ENCODE measurements around the gene LRG1. TPM values are rescaled to one million over a fixed set of nuclear protein-coding genes. Genes with fewer than 3 reads are reported as not detected.

LRG1 gene
- total and polyA plus RNA-seq, 2 experiments from 2014 or later: 0.21 to 0.45 TPM

DNA sequence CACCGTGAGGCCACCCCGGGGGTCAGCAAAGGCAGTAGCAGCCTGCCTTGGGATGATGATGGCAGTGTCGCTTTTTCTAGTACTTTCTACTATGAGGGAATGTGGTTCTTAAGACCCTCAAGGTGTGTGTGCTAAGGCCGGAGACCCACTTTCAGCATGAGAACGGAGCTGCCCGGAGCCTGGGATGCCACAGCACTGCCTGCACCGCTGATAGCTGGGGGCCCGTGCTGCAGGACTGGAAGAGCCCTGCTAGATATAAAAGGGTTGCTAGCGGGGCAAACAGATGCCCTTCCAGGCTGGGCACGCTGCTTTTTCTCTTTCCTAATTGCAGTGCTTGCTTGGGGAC lies 36.0 kb downstream of the LRG1 start:
- Histone ChIP-seq H3K4me3 (no peak overlapping the region), H3K9me2 (ENCODE audit: insufficient read depth) (no peaks in the 10 kb centered on the region), H3K4me1 (ENCODE audit: insufficient read depth) (no peaks in the 10 kb centered on the region), H3K36me3 (ENCODE audit: insufficient read depth) (peaks cover 5% of the 10 kb centered on the region; the same call in 1 of the 2 replicates), H3F3A (replicated peaks; ENCODE audit: low read depth) (no peaks in the 10 kb centered on the region), H3K79me2 (replicated peaks; ENCODE audit: insufficient read depth) (no peaks in the 10 kb centered on the region), H3K27ac (ENCODE audit: low read depth) (no peak overlapping the region), H2AFZ (no peak overlapping the region), H3K4me2 (no peak overlapping the region), H3K27me3 (ENCODE audit: insufficient read depth) (0 out of 2 replicates have a peak, but pooled peaks cover 2% of the 10 kb centered on the region), H4K20me1 (replicated peaks; ENCODE audit: insufficient read depth) (no peaks in the 10 kb centered on the region; the same call in none of the 2 replicates)
- H3K9me3 Mint-ChIP-seq: no peaks in the 10 kb centered on the region
- no peak for DNase-seq (ENCODE audit: low spot score)
- H3K27me3 Mint-ChIP-seq (ENCODE audit: insufficient read depth, low read depth, poor library complexity): peaks cover 15% of the 10 kb centered on the region
- ATAC-seq: no peak
- peaks cover 18% of the 10 kb centered on the region for H3K36me3 Mint-ChIP-seq (ENCODE audit: low read depth)
- no peak overlapping the region for H3K27ac Mint-ChIP-seq
- no peaks in the 10 kb centered on the region for H3K4me1 Mint-ChIP-seq
- H3K4me3 Mint-ChIP-seq: no peak overlapping the region
- TF ChIP-seq, protein P1, sequence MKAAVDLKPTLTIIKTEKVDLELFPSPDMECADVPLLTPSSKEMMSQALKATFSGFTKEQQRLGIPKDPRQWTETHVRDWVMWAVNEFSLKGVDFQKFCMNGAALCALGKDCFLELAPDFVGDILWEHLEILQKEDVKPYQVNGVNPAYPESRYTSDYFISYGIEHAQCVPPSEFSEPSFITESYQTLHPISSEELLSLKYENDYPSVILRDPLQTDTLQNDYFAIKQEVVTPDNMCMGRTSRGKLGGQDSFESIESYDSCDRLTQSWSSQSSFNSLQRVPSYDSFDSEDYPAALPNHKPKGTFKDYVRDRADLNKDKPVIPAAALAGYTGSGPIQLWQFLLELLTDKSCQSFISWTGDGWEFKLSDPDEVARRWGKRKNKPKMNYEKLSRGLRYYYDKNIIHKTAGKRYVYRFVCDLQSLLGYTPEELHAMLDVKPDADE (IDR thresholded peaks at IDR 0.05): no peak
- TF ChIP-seq JUNB (IDR thresholded peaks at IDR 0.05; ENCODE audit: unreplicated experiment) (no peak), ZNF114 (CRISPR knock-in tag; IDR thresholded peaks at IDR 0.05) (no peak)

DNA sequence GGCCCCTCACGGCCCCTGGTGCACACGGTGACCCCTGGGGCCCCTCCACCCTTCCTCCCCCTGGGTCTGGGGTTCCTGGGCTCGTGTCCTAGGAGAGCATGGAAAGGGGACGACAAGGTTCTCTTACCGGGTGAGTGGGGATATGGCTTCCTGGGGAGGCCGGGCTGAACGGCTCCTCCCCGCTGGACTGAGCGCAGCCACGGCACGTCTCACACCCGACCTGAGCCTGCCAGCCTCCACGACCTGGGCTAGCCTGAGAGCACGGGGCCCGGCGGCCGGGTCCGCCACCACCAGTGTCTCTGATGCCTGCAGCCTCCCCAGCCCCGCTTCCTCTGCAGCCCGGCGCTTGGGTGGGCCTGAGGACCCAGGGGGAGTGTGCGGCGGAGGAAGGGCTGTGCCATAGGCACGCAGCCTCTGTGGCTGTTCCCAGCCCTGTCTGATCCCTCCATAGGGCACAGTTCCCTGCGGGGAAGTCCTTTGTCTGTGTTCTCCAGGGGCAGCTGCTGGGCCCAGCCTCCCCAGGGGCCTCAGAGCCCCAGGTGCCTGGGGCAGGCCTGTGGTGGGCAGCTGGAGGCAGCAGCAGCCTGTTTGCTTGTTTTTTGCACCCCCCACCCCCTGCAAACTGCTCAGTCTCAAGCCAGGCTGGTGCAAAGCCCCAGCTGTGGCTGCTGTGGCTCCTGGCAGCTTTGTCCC lies 36.6 kb downstream of the LRG1 start:
- DNase-seq (ENCODE audit: low spot score) (no peak), ATAC-seq (no peak)
- Histone ChIP-seq H3K4me2 (no peak overlapping the region), H2AFZ (no peak overlapping the region), H3K9me2 (ENCODE audit: insufficient read depth) (no peaks in the 10 kb centered on the region), H3K36me3 (ENCODE audit: insufficient read depth) (peaks cover 5% of the 10 kb centered on the region; the same call in 1 of the 2 replicates), H3K27me3 (ENCODE audit: insufficient read depth) (no peaks in the 10 kb centered on the region), H3K4me3 (no peak overlapping the region), H4K20me1 (replicated peaks; ENCODE audit: insufficient read depth) (no peaks in the 10 kb centered on the region; the same call in none of the 2 replicates), H3F3A (replicated peaks; ENCODE audit: low read depth) (no peaks in the 10 kb centered on the region), H3K27ac (ENCODE audit: low read depth) (no peak overlapping the region), H3K4me1 (ENCODE audit: insufficient read depth) (no peaks in the 10 kb centered on the region), H3K79me2 (replicated peaks; ENCODE audit: insufficient read depth) (no peaks in the 10 kb centered on the region)
- peaks cover 15% of the 10 kb centered on the region for H3K27me3 Mint-ChIP-seq (ENCODE audit: insufficient read depth, low read depth, poor library complexity)
- peaks cover 19% of the 10 kb centered on the region for H3K36me3 Mint-ChIP-seq (ENCODE audit: low read depth)
- no peaks in the 10 kb centered on the region for H3K9me3 Mint-ChIP-seq
- no peak overlapping the region for H3K4me3 Mint-ChIP-seq
- no peak overlapping the region for H3K27ac Mint-ChIP-seq
- no peaks in the 10 kb centered on the region for H3K4me1 Mint-ChIP-seq
- TF ChIP-seq, protein P1 (IDR thresholded peaks at IDR 0.05): no peak
- TF ChIP-seq STAT1 (IDR thresholded peaks at IDR 0.05; ENCODE audit: unreplicated experiment): no peak
- TF ChIP-seq EZH2phosphoT487 (IDR thresholded peaks at IDR 0.05; ENCODE audit: unreplicated experiment): no peak
- TF ChIP-seq ZNF331 (CRISPR knock-in tag; IDR thresholded peaks at IDR 0.05; ENCODE audit: low read depth): no peak
- TF ChIP-seq ZNF114 (CRISPR knock-in tag; IDR thresholded peaks at IDR 0.05): no peak
- TF ChIP-seq, protein P2, sequence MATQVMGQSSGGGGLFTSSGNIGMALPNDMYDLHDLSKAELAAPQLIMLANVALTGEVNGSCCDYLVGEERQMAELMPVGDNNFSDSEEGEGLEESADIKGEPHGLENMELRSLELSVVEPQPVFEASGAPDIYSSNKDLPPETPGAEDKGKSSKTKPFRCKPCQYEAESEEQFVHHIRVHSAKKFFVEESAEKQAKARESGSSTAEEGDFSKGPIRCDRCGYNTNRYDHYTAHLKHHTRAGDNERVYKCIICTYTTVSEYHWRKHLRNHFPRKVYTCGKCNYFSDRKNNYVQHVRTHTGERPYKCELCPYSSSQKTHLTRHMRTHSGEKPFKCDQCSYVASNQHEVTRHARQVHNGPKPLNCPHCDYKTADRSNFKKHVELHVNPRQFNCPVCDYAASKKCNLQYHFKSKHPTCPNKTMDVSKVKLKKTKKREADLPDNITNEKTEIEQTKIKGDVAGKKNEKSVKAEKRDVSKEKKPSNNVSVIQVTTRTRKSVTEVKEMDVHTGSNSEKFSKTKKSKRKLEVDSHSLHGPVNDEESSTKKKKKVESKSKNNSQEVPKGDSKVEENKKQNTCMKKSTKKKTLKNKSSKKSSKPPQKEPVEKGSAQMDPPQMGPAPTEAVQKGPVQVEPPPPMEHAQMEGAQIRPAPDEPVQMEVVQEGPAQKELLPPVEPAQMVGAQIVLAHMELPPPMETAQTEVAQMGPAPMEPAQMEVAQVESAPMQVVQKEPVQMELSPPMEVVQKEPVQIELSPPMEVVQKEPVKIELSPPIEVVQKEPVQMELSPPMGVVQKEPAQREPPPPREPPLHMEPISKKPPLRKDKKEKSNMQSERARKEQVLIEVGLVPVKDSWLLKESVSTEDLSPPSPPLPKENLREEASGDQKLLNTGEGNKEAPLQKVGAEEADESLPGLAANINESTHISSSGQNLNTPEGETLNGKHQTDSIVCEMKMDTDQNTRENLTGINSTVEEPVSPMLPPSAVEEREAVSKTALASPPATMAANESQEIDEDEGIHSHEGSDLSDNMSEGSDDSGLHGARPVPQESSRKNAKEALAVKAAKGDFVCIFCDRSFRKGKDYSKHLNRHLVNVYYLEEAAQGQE (IDR thresholded peaks at IDR 0.05; ENCODE audit: unreplicated experiment): no peak
- no peak for TF ChIP-seq POLR2AphosphoS5 (IDR thresholded peaks at IDR 0.05; ENCODE audit: low read depth)
- TF ChIP-seq, protein P3, sequence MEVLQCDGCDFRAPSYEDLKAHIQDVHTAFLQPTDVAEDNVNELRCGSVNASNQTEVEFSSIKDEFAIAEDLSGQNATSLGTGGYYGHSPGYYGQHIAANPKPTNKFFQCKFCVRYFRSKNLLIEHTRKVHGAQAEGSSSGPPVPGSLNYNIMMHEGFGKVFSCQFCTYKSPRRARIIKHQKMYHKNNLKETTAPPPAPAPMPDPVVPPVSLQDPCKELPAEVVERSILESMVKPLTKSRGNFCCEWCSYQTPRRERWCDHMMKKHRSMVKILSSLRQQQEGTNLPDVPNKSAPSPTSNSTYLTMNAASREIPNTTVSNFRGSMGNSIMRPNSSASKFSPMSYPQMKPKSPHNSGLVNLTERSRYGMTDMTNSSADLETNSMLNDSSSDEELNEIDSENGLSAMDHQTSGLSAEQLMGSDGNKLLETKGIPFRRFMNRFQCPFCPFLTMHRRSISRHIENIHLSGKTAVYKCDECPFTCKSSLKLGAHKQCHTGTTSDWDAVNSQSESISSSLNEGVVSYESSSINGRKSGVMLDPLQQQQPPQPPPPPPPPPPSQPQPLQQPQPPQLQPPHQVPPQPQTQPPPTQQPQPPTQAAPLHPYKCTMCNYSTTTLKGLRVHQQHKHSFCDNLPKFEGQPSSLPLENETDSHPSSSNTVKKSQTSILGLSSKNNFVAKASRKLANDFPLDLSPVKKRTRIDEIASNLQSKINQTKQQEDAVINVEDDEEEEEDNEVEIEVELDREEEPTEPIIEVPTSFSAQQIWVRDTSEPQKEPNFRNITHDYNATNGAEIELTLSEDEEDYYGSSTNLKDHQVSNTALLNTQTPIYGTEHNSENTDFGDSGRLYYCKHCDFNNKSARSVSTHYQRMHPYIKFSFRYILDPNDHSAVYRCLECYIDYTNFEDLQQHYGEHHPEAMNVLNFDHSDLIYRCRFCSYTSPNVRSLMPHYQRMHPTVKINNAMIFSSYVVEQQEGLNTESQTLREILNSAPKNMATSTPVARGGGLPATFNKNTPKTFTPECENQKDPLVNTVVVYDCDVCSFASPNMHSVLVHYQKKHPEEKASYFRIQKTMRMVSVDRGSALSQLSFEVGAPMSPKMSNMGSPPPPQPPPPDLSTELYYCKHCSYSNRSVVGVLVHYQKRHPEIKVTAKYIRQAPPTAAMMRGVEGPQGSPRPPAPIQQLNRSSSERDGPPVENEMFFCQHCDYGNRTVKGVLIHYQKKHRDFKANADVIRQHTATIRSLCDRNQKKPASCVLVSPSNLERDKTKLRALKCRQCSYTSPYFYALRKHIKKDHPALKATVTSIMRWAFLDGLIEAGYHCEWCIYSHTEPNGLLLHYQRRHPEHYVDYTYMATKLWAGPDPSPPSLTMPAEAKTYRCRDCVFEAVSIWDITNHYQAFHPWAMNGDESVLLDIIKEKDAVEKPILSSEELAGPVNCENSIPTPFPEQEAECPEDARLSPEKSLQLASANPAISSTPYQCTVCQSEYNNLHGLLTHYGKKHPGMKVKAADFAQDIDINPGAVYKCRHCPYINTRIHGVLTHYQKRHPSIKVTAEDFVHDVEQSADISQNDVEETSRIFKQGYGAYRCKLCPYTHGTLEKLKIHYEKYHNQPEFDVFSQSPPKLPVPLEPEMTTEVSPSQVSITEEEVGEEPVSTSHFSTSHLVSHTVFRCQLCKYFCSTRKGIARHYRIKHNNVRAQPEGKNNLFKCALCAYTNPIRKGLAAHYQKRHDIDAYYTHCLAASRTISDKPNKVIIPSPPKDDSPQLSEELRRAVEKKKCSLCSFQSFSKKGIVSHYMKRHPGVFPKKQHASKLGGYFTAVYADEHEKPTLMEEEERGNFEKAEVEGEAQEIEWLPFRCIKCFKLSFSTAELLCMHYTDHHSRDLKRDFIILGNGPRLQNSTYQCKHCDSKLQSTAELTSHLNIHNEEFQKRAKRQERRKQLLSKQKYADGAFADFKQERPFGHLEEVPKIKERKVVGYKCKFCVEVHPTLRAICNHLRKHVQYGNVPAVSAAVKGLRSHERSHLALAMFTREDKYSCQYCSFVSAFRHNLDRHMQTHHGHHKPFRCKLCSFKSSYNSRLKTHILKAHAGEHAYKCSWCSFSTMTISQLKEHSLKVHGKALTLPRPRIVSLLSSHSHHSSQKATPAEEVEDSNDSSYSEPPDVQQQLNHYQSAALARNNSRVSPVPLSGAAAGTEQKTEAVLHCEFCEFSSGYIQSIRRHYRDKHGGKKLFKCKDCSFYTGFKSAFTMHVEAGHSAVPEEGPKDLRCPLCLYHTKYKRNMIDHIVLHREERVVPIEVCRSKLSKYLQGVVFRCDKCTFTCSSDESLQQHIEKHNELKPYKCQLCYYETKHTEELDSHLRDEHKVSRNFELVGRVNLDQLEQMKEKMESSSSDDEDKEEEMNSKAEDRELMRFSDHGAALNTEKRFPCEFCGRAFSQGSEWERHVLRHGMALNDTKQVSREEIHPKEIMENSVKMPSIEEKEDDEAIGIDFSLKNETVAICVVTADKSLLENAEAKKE (CRISPR knock-in tag; IDR thresholded peaks at IDR 0.05): no peak
- TF ChIP-seq JUNB (IDR thresholded peaks at IDR 0.05; ENCODE audit: unreplicated experiment): no peak

Data from GM23338 (cell line).